Lung (tissue), 12 donors: ENCODE data around the gene TPRN. TPM values are rescaled to one million over a fixed set of nuclear protein-coding genes. Genes with fewer than 3 reads are reported as not detected.

Source experiments
- ATAC-seq: fragments of 200-7000 bp; cut with Tn5 transposase; one replicate; pipeline ENCODE4 v1.9.1; 2020; ENCODE audit warnings: moderate number of reproducible peaks; ENCODE audit not compliant: insufficient read depth, low FRiP score
- DNase-seq, 3 donors: peaks; one replicate each; pipeline ENCODE4 v3.0.0-alpha.2; 2013 to 2017
- H3K27ac ChIP-seq, 2 donors: one replicate each; pipeline ENCODE4 v1.5.1; 2013; ENCODE audit warnings: mild to moderate bottlenecking in 2 of 2, moderate library complexity in 2 of 2, control low read depth in 1 of 2, inconsistent platforms in 1 of 2, low read depth in 1 of 2, low read length in 1 of 2
- H3K27me3 ChIP-seq, 3 donors: one replicate each; pipeline ENCODE4 v1.5.1; 2013; ENCODE audit warnings: low read length in 2 of 3; ENCODE audit not compliant: control insufficient read depth in 3 of 3, insufficient read depth in 3 of 3
- H3K36me3 ChIP-seq, 4 donors: one replicate each; pipeline ENCODE4 v1.5.1; 2013; ENCODE audit warnings: low read length in 4 of 4, mild to moderate bottlenecking in 1 of 4, moderate library complexity in 1 of 4; ENCODE audit not compliant: control insufficient read depth in 4 of 4, insufficient read depth in 4 of 4
- H3K4me1 ChIP-seq, 5 donors: one replicate each; pipeline ENCODE4 v1.5.1; 2013; ENCODE audit warnings: low read length in 5 of 5, mild to moderate bottlenecking in 2 of 5, moderate library complexity in 1 of 5; ENCODE audit not compliant: control insufficient read depth in 5 of 5, insufficient read depth in 5 of 5
- H3K4me3 ChIP-seq: one replicate; pipeline ENCODE4 v1.5.1; 2013; ENCODE audit warnings: mild to moderate bottlenecking, control low read depth, moderate library complexity
- H3K9ac ChIP-seq, 2 donors: one replicate each; pipeline ENCODE4 v1.5.1; 2013; ENCODE audit warnings: low read length in 2 of 2, control low read depth in 1 of 2; ENCODE audit not compliant: insufficient read depth in 1 of 2
- H3K9me3 ChIP-seq, 4 donors: one replicate each; pipeline ENCODE4 v1.5.1; 2013; ENCODE audit warnings: low read length in 3 of 4, mild to moderate bottlenecking in 1 of 4, moderate library complexity in 1 of 4; ENCODE audit not compliant: control insufficient read depth in 4 of 4, insufficient read depth in 3 of 4
- WGBS, 2 donors: extraction: QIAGEN DNeasy Blood & Tissue Kit; methylation state at CpG; one replicate each; pipeline ENCODE4 v1.1.7; 2013; 5-methylcytosine and 5-hydroxymethylcytosine counted together
- polyA plus RNA-seq, 2 donors: library from polyadenylated mRNA; stranded (reverse); fragments of 200-250 nt; gene quantifications; one replicate each; pipeline ENCODE4 v1.2.1, GENCODE V29; 2013
- total RNA-seq, 2 donors: library from RNA; depleted of rRNA in 1 of 2; stranded (reverse); fragments of >200 nt in 1 of 2; gene quantifications; one replicate each; pipeline ENCODE4 v1.2.1, GENCODE V29; 2014 to 2021
- TF ChIP-seq, protein P1 (sequence below): IDR thresholded peaks from 2 replicates; pipeline ENCODE4 v1.5.1; 2012; ENCODE audit warnings: mild to moderate bottlenecking; ENCODE audit errors: control extremely low read depth, extremely low read depth
- donor health status: control.
- donor health status: control.
- donor health status: Bipolar disorder and iron deficiency.
- donor health status: healthy.
- donor health status: DM: yes; HTN: yes; CAD: no.

Gene TPRN
- total and polyA plus RNA-seq, 4 donors: 8.9 to 30.6 (median 15.5) TPM

DNA sequence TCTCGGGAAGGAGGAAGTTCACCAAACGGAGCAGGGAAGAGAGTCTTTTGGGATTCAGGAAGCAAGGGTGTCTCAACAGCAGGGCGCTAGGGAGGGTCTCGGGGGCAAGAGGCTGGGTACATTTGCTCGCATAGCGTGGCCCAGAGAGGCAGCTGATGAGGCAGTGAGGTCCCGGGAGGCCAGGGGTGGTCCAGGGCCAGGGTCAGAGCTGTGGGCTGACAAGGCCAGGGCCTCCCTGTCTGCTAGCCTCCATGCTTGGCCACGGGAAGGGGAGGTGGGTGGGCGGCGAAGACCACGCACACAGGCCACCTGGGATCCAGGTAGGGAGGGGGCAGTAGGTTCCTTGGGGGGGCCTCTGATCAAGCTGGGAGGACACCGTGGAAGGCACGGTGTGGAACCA is 11.0 kb upstream of the TPRN start:
- peaks cover 0 to 33% (median 6%) of the 10 kb centered on the region in 4 donors for H3K36me3 ChIP-seq
- TF ChIP-seq, protein P1, sequence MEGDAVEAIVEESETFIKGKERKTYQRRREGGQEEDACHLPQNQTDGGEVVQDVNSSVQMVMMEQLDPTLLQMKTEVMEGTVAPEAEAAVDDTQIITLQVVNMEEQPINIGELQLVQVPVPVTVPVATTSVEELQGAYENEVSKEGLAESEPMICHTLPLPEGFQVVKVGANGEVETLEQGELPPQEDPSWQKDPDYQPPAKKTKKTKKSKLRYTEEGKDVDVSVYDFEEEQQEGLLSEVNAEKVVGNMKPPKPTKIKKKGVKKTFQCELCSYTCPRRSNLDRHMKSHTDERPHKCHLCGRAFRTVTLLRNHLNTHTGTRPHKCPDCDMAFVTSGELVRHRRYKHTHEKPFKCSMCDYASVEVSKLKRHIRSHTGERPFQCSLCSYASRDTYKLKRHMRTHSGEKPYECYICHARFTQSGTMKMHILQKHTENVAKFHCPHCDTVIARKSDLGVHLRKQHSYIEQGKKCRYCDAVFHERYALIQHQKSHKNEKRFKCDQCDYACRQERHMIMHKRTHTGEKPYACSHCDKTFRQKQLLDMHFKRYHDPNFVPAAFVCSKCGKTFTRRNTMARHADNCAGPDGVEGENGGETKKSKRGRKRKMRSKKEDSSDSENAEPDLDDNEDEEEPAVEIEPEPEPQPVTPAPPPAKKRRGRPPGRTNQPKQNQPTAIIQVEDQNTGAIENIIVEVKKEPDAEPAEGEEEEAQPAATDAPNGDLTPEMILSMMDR: no peak
- no peak for DNase-seq
- H3K9ac ChIP-seq: no peak overlapping the region
- H3K4me1 ChIP-seq: peaks cover 0 to 5% (median 2%) of the 10 kb centered on the region in 5 donors
- WGBS, 2 donors: 80% methylated on average over 13 of the region's 13 CpGs
- ATAC-seq: no peak
- H3K27ac ChIP-seq: no peak overlapping the region
- no peaks in the 10 kb centered on the region for H3K9me3 ChIP-seq
- H3K27me3 ChIP-seq: no peaks in the 10 kb centered on the region
- H3K4me3 ChIP-seq: no peak overlapping the region

DNA sequence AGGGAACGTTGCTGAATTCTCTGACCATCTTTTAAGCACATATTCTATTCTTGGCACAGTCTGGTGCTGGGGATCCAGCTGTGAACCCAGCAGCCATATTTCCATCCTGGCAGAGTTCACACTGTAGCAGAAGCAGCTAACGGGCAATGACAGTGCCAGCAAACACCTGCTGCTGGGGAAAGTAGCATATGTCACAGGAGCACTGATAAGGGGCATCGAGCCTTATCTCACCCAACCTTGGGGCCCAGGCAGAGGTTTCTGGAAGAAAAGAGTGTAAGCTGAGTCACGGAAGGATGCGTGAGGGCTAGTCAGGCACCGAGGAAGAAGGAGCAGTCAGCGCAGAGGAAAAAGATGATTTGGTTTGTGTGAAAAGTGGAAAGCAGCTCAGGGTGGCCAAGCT is 6.1 kb upstream of the TPRN start:
- TF ChIP-seq, protein P1: no peak
- DNase-seq: no peak
- Histone ChIP-seq H3K27ac (no peak overlapping the region), H3K4me1 (peaks cover 3 to 26% (median 23%) of the 10 kb centered on the region in 5 donors), H3K9ac (no peak overlapping the region), H3K4me3 (no peak overlapping the region), H3K27me3 (no peaks in the 10 kb centered on the region), H3K9me3 (peaks cover 0 to 2% (median 0%) of the 10 kb centered on the region in 4 donors), H3K36me3 (peaks cover 0 to 14% (median 8%) of the 10 kb centered on the region in 4 donors)
- no peak for ATAC-seq
- WGBS, 2 donors: 77 to 85% methylated on average over 7 of the region's 7 CpGs

DNA sequence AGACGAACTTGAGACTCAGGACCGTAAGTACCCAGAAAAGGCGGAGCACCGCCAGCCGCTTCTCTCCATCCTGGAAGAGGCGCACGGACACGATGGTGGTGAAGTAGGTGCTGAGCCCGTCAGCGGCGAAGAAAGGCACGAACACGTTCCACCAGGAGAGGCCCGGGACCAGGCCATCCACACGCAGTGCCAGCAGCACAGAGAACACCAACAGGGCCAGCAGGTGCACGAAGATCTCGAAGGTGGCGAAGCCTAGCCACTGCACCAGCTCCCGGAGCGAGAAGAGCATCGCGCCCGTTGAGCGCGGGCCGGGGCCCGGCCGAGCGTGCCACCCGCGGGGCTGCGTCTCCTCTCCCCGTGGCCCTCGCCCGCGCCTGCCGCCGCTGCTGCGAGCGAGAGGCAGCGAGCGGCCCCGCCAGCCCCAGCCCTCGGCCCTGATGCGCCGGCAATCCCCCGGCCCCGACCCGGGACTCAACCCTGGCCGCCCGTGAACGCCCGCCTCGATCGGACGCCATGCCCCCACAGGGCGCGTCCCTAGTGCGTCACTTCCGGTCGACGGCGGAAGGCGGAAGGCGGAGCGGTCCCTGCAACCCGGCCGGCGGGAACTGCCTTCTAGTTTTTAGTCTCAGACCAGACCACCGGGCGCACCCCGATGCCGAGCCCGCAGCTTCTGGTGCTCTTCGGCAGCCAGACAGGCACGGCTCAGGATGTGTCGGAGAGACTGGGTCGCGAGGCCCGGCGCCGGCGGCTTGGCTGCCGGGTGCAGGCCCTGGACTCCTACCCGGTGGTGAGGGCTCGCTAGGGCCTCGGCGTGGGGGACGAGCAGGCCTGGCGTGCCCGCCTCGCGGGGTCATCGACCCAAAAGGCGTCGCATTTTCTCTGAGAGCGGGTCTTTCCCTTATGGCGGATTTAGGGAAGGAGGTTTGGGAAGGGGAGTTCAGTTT is 4.9 kb upstream of the TPRN start, which contains the start of the genes NDOR1 and TMEM203:
Gene NDOR1 (plus strand): TSS at position 575 of the 944 bp plus-strand sequence. CDS start 78 bp downstream, at position 653.
Gene TMEM203 (minus strand): TSS at position 523 of the 944 bp plus-strand sequence. CDS start 234 bp downstream, at position 289.
- peaks cover 3 to 30% (median 28%) of the 10 kb centered on the region in 5 donors for H3K4me1 ChIP-seq
- WGBS, 2 donors: 0 to 1% methylated on average over 77 to 98 of the region's 98 CpGs
- peaks cover 0 to 14% (median 8%) of the 10 kb centered on the region in 4 donors for H3K36me3 ChIP-seq
- H3K27ac ChIP-seq: peak within 1 kb of the TSS; percentile 75 to 87
- DNase-seq (peak; percentile 91 to 93 (median 91)), ATAC-seq (peak; percentile 63)
- TF ChIP-seq, protein P1: no peak
- peak within 1 kb of the TSS; percentile 33 to 65 for H3K9ac ChIP-seq
- peak within 1 kb of the TSS; percentile 95 for H3K4me3 ChIP-seq
- peaks cover 0 to 2% (median 0%) of the 10 kb centered on the region in 4 donors for H3K9me3 ChIP-seq
- no peaks in the 10 kb centered on the region for H3K27me3 ChIP-seq
